Transverse colon (tissue), 4 donors: ENCODE results near the gene MZB1.

Experiments
- POLR2AphosphoS5 ChIP-seq, 3 donors: sonication (generic); formaldehyde crosslinking; IDR thresholded peaks; one replicate each; pipeline ENCODE4 v1.6.1; 2016; ENCODE audit warnings: antibody characterized with exemption in 3 of 3
- TF ChIP-seq, protein P1 (sequence below), 5 experiments: fragments of 200-600 bp in 3 of 5; fragments of 450-650 bp in 2 of 5; sonication (generic) in 3 of 5; IDR thresholded peaks; 1 replicate in 2 of 5; 2 replicates in 3 of 5; pipeline ENCODE4 v1.5.1; 2016 to 2017; ENCODE audit warnings: antibody characterized with exemption in 5 of 5, inconsistent platforms in 3 of 5, mild to moderate bottlenecking in 2 of 5, moderate library complexity in 1 of 5

DNA sequence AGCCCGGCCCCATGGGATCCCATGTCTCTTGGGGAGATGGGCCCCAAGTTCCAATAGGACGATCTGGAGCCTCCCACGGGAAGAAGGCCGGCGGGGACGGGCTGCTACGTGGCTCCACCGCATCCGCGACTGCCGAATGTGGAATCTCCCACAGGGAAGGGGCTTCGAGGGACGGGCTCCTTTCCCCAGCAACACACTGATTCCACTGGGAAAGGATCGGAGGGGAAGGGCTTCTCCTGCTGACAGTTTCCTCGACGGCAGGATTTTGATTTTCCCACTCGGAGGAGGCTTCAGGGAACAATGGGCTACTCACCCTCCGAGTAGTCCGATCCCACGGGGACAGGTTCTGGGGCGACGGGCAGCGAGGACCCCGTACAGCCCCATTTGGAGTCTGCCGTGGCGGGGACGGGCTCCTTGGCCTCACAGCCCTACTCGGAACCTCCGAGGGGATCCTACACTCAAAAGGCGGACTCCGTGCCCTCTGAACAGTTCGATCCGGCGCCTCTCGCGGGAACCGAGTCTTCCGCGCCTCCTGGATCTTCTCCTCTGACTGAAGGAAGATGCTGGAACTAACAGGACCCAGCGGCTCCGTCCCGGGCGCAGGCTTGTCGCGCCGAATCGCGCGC, 3.9 kb upstream of the MZB1 start:
- TF ChIP-seq, protein P1, sequence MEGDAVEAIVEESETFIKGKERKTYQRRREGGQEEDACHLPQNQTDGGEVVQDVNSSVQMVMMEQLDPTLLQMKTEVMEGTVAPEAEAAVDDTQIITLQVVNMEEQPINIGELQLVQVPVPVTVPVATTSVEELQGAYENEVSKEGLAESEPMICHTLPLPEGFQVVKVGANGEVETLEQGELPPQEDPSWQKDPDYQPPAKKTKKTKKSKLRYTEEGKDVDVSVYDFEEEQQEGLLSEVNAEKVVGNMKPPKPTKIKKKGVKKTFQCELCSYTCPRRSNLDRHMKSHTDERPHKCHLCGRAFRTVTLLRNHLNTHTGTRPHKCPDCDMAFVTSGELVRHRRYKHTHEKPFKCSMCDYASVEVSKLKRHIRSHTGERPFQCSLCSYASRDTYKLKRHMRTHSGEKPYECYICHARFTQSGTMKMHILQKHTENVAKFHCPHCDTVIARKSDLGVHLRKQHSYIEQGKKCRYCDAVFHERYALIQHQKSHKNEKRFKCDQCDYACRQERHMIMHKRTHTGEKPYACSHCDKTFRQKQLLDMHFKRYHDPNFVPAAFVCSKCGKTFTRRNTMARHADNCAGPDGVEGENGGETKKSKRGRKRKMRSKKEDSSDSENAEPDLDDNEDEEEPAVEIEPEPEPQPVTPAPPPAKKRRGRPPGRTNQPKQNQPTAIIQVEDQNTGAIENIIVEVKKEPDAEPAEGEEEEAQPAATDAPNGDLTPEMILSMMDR (IDR thresholded peaks at IDR 0.05) = no peak
- no peak for TF ChIP-seq POLR2AphosphoS5 (IDR thresholded peaks at IDR 0.05)
